GM19238 (cell line): Measurements from ENCODE around the gene FILIP1L.

Experiments used
- DNase-seq: peaks from one replicate; pipeline ENCODE4 v3.0.0; 2011; ENCODE audit warnings: low spot score; ENCODE audit not compliant: insufficient read length

The FILIP1L gene

DNA sequence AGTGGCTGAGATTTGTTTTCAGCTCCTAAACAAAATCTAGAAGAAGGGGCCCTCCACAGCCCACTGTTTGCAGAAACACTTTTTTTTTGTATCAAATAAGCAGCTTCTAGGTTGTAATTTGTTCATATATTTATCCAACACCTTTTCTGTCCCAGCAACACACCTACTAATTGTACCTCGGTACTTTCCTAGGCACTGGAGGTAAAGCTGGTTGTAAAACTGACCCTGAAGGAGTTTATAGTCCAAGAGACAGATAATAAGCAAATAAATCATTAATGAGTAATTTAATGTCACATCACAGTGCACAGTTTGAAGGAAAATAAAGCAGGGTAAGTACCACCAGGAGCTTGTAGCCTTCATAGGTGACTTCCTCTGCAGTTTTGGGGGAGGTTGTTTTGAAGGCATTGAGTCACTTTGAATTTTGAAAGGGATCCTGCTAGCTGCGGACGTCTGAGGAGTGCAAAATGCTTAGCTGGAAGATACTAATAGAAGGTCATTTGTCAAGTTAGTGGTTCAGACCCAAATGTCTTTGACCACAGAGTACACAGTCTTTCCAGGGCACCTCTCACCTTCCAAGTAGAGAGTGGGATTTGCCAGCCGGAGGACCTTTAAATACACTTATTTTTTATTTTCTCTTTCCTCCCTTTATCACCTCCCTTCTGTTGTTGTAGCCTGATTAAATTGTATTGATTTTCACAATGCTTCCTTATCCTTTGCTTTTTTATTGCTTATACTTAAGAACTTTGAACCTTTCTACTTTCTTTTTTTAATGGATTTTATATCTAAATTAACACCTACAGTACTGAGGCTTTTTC is 242.9 kb downstream of the FILIP1L start:
- DNase-seq: no peak

DNA sequence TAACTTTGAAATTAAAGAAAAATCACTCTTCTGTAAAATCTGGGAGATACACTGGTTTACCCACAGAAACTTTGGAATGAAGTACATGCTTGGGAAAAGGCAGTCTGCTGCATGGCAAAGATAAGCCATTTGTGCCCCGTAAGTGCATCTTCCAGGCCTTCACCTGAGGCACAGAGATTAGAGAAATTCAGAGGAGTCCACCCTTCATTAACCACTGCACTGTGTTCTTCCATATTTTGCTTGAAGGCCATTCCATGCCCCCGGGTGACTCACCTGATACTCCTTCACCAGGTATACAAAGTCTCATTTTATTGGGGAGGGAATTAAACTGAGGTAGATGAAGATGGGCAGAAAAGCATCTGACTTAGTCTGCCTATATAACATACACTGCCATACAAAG is 243.6 kb downstream of the FILIP1L start:
- DNase-seq: no peak

DNA sequence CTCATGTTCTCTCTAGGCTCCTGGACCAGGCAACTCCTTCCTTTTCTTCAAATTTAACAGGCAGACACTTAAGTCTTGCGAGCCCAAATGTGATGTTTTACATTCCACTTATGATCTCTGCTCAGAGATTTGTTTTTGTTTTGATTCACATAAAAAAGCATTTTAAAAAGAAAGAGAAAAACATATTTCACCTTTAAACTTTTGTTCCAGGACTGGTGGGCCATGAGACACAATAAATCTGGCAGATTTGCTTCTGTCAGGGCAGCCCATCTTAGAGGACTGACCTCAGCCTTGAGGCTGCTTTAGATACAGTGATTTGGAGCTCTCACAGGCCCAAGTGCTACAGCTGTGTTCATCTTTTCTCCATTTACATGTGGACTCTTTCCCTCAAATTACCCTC is 244.7 kb downstream of the FILIP1L start:
- DNase-seq: no peak

DNA sequence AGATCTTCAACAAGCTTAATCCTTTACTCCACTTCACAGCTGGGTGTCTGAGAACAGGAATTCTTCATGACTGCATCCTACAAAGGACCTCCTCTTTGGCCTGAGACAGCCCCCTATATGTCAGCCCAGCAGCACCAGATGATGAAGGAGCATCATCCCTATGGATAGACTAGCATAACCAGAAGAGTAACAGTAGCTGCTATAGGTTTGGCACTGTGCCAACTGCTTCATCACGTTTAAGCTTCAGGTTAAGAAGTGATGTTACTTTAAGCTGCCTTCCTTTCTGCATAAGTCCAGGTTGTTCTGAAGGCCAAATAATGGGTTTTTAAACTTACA is 246.0 kb downstream of the FILIP1L start:
- DNase-seq: no peak

DNA sequence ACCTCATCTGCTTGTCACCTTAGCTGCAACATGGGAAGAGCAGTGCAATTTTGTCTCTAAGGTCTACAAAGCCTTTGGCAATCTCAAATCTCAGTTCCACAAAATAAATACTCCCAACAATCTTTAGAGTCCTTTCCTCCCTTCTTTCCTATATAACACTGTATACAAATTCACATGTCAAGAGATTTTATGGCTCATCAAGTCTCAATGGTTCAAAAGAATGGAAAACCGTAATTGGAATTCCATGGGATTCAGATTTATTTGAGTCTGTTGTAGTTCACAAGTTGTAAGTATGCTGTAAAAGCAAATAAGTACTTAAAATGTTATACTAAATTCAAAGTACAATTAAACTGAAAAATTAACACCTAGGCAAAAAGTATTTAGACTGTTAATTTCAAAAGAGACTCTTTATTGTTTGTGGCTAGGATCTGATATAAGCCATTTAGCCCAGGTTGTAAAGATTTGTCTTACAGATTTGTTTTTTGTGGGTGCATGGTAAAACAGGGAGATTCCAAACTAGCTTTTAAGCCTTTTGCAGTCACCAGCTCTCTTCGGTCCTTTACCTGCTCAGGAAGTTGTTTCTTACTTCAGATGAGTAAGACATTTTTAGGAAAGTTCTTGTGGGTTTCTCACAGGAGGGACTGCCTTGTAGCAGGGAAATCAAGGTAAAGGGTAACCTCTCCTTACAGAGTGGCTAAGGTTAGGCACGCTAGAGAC is 246.5 kb downstream of the FILIP1L start:
- no peak for DNase-seq

DNA sequence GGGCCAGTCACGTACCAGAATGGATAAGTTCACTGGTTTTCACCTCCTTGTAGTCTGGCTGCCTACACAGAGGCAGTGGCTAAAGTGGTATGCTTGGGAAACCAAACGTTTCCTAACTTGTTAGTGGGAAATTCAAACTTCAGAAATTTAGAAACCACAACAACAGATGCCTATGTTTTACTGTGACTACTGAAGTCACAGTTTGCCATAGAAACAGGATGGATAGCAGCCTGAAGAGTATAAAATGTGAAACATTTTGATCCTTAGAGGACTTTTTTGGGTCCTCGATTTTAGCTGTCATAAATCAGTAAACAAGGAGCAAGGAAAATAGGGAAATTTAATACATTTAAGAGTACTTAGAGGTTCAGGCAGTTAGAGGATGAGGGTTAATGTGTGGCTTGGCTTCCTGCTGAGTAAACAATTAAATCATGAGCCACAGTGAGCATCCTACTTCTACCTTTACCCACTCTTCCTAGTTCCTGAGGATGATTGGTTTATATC is 248.0 kb downstream of the FILIP1L start:
- no peak for DNase-seq

DNA sequence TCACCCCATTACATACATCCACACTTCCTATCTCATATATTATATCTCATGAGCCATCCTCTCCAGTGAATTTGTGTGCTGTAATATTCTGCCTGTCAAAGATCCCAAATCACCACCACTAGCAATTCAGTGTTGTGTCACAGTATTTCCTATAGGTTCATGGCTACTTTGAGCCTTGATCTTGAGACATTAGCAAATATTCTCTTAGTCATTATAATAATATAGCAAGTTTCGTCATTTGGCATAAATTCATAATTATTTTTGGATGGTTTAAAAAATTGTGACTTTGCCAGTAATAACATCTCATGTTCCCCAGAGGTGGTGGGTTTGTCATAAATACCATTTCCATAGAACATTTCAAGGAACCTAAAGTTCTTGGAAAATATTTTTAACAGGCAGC is 249.0 kb downstream of the FILIP1L start:
- DNase-seq: no peak

DNA sequence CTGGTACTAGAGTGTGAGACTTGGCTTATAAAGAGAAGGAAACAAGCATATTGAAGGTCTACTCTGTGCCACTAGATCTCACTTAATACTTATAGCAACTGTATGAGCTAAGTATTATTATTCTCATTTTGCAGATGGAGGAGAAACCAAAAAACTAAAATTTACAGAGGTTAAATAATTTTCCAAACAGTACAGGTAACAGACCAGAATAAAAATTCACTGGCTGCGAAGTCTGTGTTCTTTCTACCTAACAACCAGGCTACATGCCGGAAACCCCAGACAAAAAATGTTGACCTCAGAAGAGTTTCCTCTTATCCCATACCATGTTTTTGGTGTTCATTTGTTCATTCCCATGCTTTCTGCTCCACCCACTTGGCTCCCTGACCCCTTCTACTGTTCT is 250.0 kb downstream of the FILIP1L start:
- DNase-seq: no peak

DNA sequence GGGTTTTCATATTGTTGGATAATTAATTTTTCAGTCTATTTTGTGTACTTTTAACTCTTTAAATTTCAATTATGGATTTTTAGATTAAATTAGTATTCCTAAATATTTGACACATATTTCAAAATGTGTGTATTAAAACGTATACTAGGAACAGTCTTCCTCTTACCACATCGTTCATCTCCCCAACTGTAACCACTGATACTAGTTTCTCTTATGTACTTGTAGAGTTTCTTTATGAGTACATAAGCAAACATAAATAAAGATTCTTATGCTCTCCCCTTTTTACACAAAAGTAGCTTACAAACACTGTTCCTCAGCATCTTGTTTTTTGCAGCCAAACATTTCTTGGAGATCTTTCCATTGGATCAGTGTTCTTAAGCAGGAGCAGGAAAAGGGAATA is 250.7 kb downstream of the FILIP1L start:
- no peak for DNase-seq

DNA sequence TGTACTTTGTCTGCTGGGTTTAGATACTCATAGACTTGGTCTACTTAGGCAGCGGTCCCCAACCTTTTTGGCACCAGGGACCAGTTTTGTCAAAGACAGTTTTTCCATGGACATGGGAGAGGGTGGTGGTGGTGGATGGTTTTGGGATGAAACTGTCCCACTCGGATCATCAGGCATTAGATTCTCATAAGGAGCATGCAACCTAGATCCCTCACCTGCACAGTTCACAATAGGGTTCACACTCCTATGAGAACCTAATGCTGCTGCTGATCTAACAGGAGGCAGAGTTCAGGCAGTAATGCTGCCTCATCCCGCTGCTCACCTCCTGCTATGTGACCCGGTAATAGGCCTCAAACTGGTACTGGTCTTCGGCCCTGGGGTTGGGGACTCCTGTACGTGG is 251.3 kb downstream of the FILIP1L start:
- no peak for DNase-seq

DNA sequence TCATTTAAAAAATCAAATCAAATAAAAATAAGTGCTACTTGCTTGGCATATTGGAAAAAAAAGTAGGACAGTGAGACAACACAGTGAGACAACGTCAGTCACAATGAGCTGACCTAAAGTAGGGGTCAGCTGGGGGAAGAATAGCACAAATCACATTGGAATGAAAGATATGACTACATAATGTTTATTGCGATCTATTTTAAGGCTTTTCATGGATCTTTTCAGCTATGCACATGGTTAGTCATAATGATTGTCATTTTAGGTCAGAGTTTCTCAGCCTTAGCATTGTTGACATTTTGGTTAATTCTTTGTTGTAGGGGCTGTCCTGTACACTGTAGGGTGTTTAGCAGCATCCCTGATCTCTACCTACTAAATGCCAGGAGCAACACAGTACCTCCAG is 252.1 kb downstream of the FILIP1L start:
- DNase-seq: no peak

DNA sequence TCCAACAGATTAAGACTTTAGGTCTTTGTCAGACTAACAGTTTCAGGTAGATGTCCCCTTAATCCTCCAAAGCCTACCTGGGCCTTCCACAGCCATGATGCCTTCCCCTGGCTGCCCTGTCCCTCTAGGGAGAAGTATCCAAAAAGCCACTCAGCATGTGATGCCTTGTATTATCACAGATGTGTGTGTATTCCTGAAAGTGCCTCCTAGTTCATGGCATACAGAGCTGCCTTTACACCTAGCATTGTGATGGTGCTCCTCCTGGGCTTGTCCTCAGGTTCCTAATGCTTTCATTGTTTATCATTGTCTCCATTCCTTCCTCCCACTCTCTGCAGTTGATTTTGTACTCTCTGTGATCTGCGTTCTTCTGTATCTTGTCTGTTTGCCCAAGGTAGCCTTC is 253.1 kb downstream of the FILIP1L start:
- no peak for DNase-seq

DNA sequence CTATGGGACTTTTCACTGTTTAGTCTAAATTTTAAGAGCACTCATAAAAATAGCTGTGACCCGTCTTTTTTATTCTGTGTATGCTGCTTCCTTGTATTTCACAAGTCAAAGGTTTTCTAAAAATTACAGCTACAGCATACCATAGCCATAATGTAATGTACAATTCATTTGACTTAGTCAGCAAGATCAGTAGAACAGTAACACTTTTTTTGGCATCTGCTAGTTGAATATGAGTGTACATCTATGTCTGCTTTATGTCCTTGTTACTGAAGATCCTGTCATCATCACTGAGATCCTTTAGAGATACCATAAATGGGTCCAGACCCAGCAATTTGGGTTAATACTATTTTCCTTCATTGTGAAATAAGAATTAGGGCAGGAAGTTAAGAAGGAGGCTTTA is 254.5 kb downstream of the FILIP1L start:
- DNase-seq: no peak

DNA sequence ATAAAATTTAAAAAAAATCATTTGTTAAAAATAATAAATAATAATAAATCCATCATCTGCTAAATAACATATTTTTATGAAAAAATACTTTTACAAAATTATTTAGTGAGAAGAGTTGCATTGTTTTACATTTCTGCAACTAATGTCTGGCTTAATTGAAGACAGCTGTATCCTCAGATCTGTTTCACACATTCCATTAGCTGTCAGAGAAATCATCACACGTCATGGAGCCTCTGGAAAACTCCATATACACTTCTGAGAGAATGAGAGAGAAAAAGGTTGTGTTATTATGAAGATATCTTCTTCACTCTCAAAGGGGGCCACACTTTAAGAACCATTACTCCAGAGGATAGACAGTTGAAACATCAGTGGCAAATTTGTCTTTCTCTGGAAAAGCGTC is 255.8 kb downstream of the FILIP1L start:
- DNase-seq: no peak

DNA sequence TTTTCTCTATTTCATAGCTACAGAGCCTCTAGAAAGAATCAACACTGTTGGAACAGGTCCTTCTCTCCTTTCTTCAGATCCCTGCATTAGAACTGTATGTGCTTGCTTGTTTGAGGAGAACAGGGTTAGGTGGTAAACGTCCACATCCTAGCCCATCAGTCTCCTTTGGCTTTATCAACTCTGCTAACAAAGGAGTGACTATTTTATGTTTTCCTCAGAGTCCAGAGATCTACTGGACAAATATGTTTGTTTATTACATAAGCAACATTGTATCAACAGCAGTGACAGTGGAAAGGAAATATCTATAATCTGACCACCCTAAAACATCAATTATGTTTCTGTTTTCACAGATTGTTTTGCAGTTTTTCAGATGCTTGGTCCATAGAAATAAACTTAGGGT is 257.0 kb downstream of the FILIP1L start:
- DNase-seq: no peak

DNA sequence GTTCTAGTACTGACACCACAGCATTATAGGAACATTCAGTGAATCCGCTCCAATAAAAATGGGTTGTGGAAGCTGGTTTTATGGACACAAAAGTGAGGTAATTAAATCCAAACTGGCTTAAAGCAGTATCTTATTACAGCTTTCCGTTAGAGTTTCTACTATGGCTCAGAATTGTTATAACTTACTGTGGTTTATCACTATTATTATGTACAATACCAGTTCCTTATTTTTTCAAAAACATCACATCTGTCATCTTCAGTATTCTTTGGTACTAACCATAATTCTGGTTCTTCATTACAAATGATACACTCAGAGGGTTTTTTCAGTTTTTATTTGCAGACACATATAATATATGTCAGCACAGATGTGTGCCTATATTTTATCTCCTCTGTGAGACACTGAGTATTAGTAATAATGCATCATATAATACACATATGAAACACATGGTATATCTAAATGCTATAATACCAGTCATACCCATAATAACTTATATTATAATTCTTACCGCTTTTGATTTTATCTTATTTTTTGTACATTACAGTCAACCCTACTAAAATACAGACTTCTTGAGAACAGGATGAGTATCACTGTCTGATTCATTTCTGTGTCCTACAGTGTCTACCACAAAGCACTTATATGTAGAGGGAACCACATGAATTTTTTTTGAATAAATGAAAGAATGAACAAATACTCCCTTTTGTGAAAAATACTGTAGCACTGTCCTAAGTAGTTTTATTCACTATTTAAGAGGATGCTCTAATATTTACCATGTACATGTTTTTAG is 257.7 kb downstream of the FILIP1L start:
- no peak for DNase-seq

DNA sequence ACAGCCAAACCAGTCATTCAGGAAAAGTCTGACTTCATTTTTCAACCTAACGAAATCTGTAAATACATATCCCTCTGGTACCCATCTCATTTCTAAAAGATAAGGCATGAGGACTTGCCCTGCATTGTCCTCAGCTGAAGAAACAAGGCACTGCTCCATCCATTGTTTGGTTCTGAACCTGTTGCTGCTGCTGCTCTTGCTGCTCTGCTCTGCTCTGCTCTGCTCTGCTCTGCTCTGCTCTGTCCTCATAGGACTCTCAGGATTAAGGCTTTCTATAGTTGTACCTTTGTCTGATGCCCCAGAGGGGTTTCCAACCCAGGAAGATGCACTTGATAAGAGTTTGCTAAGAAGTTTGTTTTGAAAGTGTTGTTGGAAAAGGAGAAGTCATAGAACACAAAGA is 258.4 kb downstream of the FILIP1L start:
- no peak for DNase-seq

DNA sequence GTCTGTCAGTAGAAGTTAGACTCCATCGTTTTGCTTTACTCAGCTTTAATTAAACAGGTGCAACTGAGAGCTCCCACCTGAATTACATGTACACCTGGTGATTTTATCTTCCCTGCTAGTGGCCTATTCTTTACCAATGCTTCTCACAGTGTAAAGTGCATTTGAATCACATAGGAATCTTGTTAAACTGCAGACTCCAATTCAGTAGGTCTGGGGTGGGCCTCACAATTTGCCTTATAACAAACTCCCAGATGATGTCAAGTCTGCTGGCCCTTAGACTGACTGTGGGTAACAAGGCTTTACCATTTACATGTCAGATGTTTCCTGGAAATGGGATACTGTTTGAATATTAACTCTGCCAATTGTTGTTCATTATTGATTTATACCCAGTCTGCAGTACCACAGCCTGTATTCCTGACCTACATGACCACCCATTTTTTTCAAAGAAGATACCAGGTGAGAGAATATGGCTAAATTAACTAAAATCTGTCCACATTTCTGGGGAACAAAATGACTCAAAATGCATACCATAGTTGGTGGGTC is 259.5 kb downstream of the FILIP1L start:
- DNase-seq: no peak

DNA sequence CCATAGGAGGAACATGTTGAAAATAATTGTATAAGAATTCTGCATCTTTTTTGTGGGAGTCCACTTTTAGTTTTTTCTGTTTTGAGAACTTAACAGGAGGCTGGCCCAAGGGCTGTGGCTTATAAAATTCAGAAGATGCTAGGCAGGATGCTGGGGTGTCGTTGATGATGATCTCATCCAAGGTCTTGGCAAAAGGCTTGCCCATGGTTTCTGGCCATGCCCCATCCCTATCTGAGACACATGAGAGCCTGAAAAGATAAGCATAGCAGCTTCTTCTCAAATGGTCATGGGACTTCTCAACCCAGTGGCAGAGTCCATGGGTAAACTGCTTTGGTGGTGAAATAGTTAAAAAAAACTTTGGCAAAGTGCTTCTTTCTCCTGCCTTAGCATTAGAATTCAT is 261.4 kb downstream of the FILIP1L start:
- DNase-seq: no peak

DNA sequence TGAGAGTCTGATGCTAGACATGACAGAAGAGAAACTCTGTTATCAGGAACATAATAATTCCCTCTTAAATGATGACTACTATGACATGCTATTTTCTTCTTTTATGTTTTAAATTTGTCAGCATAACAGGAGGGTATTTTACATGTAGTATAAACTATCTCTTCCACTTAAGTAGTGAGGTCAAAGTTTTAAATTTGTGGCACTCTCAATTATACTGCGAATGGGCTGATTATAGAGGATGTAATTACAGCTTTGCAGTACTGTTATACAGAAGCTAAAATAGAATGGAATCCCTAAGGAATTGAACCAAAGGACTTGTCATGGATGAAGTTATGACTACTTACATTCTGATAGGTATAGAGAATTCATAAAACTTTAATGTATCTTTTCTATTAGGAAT is 262.3 kb downstream of the FILIP1L start:
- DNase-seq: no peak

DNA sequence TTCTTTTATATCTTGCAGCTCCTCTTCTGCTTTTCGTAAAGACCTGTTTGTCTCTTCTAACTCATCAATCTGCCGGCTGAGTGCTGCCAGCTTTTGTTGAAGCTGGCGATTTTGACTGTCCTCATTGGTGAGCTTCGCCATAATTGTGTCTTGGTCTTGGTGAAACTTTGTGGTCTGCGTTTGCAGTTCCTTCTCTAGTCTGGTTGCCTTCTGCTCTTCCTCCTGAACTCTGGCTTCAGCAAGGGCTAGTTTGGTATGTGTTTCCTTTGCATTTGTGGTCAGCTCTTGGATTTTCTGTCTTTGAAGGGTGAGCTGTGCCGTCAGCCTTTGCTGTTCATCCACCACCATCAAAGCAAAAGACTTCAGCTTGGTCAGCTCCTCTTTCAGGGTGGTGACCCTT is 263.7 kb downstream of the FILIP1L start:
- no peak for DNase-seq

DNA sequence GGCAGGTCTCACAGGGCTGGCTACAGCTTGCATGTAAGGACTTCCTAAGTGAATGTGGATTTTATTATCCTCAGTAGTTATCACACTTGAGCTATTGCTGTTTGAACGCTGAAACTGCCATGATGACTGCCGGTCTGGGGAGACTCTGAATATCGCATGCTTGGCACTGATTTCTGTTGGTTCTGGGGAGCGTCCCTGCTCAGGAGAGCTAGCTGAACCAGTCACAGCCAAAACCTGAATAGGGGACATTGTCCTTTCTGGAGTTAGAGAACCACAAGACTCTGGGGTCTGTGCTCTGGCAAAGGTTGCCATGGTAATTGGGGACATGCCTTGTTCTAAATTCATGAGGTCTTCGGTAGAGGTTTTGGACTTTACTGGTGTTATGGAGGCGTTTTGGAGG is 265.9 kb downstream of the FILIP1L start:
- DNase-seq: no peak
